HG03139 (cell line): ENCODE results near the gene CEPT1.
"Not testable (repeated sequence)": the region's sequence is repeated elsewhere in the genome, so short reads cannot be mapped to it uniquely, and the experiment has no call there.

Source experiments
- ATAC-seq: cut with Tn5 transposase; IDR thresholded peaks from one replicate; pipeline ENCODE4 v1.9.1; 2021; ENCODE audit not compliant: unreplicated experiment

The CEPT1 gene

GRCh38 chr1:111139956-111140679 lies at the start of gene CEPT1, which contains the start of gene DRAM2:
Gene CEPT1 (plus strand): TSS chr1:111140223. CDS start chr1:111147715, 7,492 bp downstream.
Gene DRAM2 (minus strand): TSS chr1:111140093. CDS start chr1:111131554, 8,539 bp downstream.
- peak; percentile 53 for ATAC-seq

GRCh38 chr1:111095421-111095820 lies 44.6 kb upstream of the CEPT1 start:
- not testable (repeated sequence) for ATAC-seq

- no peak for ATAC-seq
Observed at GRCh38 chr1:111097356-111098099, 42.5 kb upstream of the CEPT1 start.

GRCh38 chr1:111099289-111099688 lies 40.7 kb upstream of the CEPT1 start:
- ATAC-seq = no peak

- no peak for ATAC-seq
Observed at GRCh38 chr1:111101854-111102642, 38.0 kb upstream of the CEPT1 start.

- no peak for ATAC-seq
Observed at GRCh38 chr1:111104981-111105380, 35.0 kb upstream of the CEPT1 start.

GRCh38 chr1:111110197-111110899 lies 29.7 kb upstream of the CEPT1 start:
- no peak for ATAC-seq

GRCh38 chr1:111116496-111116895 lies 23.5 kb upstream of the CEPT1 start:
- ATAC-seq = no peak

- no peak for ATAC-seq
Observed at GRCh38 chr1:111126354-111126753, 13.7 kb upstream of the CEPT1 start.

- ATAC-seq = peak; percentile 85
Observed at GRCh38 chr1:111127923-111128643, 11.9 kb upstream of the CEPT1 start.

- no peak for ATAC-seq
Observed at GRCh38 chr1:111129376-111129775, 10.6 kb upstream of the CEPT1 start.

- ATAC-seq = no peak
Observed at GRCh38 chr1:111131693-111132092, 8.3 kb upstream of the CEPT1 start.

GRCh38 chr1:111133866-111134265 lies 6.2 kb upstream of the CEPT1 start:
- ATAC-seq = no peak

GRCh38 chr1:111139324-111139955 lies 583 bp upstream of the CEPT1 start:
- peak; percentile 22 for ATAC-seq

- ATAC-seq = no peak
Observed at GRCh38 chr1:111140680-111140967, 601 bp downstream of the CEPT1 start.

- ATAC-seq = no peak
Observed at GRCh38 chr1:111141245-111142220, 1.5 kb downstream of the CEPT1 start.

GRCh38 chr1:111142356-111142975 lies 2.4 kb downstream of the CEPT1 start:
- ATAC-seq = no peak

GRCh38 chr1:111145542-111145941 lies 5.5 kb downstream of the CEPT1 start:
- ATAC-seq = no peak
